HCEC 1CT (cell line): ENCODE measurements around the gene TRHDE.
"Not testable (repeated sequence)": the region's sequence is repeated elsewhere in the genome, so short reads cannot be mapped to it uniquely, and the experiment has no call there.

Experiments
- DNase-seq: peaks from one replicate; pipeline ENCODE4 v3.0.0-alpha.2; 2017

TRHDE gene

DNA sequence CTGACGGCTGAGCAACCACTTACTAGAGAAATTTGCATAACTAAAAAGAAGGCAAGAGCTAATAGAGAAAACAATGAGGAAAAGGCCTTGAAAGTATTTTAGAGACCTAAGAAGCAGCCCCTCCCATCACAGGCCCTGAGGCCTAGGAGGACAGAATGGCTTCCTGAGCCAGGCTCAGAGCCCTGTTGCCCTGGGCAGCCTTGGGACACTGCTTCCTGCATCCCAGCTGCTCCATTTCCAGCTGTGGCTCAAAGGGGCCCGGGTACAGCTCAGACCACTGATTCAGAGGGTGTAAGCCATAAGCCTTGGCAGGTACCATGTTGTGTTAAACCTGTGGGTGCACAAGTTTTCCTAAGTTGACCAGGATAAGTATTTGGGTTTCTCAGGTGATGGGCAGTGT, 181.4 kb downstream of the TRHDE start:
- no peak for DNase-seq

DNA sequence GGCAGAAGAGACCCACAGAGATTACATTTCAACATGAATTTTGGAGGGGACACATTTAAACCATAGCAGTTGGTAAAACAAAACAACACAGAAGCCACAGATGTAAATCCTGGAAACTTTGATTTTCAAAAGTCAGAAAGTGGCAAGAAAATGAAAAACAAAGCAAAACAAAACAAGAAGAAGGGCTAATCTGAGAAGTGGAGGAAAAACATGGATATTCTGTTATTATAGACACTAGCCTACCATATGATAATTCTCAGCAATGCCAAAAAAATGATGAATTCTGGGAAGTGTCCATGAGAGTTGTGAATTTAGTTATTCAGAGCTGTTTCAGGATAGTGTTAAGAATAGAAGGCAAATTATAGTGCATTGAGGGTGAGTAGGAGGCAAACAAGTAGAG, 192.3 kb downstream of the TRHDE start:
- DNase-seq = no peak

DNA sequence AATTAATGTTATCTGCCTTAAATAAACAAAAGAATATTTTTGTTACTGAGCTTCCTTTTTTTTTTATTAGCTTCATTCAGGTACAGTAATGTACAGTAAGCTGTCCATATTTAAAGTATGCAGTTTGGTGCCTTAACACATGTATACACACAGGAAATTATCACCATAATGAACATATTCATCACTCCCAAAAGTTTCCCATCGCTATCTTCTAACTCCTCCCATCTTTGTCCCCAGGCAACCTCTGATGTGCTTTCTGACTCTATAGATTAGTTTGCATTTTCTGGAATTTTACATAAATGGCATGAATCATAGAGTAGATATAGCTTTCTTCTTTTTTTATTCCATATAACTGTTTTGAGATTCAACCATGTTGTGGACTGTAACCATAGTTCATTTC, 193.0 kb downstream of the TRHDE start:
- no peak for DNase-seq

DNA sequence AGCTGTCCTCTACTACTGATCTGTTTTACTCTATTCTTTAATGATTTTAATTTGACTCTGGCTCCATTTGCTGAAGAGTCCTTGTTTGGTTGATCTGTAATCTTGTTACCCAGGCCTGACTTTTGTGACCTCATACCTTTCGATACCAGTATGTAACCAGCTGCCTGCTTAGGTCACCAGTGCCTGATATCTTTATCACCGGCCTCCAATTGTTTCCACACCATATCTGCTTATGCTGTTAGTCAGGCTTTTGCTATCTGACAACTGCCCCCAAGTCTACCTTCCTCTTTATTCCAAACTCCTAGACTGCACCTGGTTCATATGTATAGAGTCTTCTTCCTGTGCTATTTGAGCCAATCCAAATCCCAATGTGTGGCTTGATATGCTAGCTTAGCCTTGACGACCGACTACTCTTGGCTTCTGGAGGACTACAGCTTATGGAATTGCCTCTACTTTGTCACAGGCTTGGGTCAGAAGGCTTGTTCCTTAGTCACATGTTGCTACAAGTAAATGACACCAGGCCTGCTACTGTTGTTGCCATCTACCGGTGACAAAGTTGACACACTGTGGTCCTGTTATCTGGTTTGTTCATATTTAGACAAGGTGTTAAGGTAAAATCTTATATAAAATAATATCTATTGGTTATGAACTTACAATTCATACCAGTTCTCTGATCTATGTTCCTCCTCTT, 193.9 kb downstream of the TRHDE start:
- no peak for DNase-seq

DNA sequence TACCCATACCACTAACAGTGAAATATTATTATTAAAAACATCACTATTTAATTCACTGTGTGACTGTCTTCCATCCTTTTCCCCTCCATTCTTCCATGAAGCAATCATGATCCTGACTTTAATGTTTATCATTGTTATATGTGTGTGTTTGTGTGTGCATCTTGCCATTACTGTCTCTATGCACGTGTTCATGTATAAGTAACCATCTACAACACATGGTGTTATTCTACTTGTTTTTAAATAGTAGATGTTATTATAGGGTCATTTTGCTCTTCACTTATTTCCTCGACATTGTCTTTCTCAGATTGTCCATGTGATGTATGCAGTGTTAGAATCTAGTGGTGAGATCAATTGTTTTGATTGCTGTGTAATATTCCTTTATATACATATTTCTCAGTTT, 195.8 kb downstream of the TRHDE start:
- DNase-seq = no peak

DNA sequence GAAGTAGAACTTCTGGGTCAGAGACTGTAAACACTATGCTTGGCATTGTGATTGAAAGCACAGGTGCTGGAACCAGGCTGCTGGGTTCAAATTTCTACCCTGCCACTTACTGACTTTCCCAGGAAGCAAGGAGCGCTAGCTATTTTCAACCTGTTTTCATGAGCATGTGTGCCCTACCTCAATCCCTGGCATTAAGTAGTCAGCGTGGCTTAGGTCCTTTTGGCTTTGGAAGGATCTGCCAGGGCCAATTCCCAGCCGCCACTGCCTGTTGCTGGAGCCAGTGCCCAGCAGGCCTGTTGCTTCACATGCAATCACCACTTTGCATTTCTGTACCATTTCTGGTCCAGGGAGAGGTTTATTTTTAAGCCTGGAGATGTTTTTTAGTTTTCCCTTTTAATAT, 196.3 kb downstream of the TRHDE start:
- no peak for DNase-seq

DNA sequence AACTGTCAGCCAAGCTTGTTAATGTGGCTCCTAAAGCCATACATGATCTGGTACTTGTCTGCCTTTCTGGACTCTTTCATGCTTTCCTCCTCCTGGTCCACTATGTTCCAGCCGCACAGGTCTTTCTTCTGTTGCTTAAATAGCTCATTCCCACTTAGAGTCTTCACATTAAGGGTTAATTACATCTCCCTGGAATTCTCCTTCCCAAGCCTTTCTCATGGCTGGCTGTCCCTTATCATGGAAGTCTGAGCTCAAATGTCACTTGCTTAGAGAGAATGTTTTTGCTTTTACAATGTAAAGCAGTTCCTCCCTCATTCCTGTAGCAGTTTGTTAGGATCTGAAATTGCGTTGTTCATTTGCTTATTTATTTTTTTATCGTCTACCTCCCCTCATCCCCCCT, 199.6 kb downstream of the TRHDE start:
- DNase-seq = no peak

DNA sequence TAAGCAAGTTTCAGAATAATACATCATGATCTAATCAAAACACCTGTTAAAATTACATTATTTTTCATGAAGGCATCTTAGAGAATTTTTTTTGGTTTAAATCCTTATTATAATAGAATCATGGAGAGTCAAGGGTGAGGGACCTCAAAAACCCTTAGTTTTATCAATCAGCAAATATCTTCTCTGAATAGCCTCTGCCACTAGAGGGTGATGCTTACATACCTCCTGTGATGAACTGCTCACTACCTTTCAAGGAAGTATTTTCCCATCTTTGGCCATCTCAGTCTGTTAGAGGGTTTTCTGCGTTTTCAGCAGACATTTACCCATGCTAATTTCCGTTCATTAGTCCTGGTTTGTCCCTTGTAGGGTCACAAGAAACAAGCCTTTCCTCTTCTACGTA, 200.2 kb downstream of the TRHDE start:
- DNase-seq = no peak

DNA sequence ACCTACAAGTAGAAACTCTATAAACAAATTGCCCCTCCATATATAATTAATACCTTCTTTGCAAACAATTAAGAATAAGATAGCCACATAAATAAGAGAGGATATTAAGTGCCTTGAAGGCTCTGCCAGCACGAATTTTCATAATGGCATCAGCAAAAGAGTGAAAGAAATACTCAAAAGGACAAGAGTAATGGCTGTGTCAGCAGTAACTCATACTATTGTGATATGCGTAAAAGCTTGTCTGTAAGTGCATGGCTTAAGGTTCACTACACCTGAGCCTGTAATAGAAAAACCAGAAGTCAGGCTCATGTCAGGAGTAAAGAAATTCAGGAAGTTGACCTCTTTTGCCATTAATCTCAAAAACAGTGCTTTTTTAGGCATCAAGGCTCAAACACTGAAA, 204.1 kb downstream of the TRHDE start:
- no peak for DNase-seq

DNA sequence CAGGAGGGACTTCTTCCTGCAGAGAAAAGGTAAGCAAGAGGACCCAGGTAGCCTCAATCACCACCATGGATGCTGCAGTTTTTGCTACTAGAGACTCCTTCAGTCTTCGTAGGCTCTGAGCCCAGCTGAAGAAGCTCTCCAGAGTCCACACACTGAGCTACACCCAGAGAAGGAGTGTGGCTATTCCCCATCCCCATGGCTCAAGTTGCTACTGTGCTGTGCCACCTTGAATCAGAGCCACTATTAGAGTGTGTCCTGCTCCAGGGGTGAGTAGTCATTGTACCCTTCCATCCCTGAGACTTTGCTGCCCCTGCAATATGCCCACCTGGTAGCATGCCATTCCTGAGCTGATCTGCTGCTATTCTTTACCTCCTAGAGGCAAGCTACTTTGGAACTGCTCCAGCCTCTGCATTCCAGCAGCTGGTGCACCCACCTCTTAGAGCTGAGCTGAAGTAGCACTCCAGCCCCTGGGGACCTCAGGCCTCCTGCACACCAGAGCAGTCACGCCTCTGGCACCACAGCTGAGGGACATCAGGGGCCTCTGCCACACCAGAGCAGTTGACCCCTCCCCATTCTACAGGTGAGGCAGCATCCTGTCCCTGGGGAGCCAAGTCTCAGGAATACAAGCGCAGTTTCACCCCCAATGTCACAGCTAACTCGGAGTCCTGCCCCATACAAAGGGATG, 213.0 kb downstream of the TRHDE start:
- no peak for DNase-seq

DNA sequence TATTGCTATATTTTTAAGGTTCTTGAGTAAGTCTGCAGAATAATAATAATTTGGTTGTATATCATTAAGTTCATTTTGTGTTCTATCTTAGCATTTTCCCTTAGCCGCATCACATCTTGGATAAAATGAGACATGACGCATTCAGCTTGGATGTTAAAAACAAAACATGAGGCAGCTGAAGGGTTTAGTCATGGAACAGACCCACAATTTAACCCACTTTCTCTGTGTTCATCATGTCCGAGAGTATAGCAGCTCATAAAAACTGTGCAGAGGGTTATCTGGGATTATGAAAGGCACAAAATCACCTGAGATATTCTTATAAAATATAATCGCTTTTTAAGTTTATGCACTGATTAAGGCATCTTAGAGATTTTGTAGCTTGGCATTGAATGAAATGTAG, 219.3 kb downstream of the TRHDE start:
- DNase-seq = no peak

DNA sequence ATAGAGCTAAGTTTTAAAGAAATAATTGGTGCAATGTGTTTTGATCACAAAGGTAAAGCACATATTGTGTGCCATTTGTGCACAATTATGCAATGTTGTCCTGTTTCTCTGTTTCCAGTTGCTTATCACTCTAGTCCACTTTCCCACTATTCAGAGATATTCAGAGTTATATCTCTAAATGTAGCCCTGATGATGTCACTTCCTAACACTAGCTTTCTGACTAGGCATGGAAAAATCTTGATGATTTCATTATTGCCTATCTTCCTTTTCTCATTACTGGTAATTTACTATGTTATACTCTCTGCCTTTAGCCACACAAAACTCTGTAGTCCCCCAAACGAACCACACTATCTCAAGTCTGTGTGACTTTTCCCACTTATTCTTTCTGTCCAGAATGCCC, 221.2 kb downstream of the TRHDE start:
- no peak for DNase-seq

DNA sequence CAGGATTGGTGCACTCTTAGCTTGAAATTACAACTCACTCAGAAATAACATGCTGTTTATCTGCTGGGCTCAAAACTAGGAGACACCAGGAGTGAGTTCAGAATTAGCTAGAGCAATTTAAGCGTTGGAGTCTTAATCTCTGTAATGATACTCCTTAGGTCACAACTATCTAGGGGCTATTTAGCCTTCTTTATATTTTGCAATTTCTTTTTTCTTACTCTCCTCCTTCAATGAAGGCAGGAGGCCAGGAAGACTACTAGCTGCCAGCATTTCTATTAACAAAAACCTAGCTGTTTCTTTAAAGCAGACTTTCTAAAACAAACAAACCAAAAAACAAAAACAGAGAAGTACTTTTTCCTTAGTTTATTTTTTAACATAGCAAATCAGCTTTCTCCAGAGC, 226.2 kb downstream of the TRHDE start:
- no peak for DNase-seq

DNA sequence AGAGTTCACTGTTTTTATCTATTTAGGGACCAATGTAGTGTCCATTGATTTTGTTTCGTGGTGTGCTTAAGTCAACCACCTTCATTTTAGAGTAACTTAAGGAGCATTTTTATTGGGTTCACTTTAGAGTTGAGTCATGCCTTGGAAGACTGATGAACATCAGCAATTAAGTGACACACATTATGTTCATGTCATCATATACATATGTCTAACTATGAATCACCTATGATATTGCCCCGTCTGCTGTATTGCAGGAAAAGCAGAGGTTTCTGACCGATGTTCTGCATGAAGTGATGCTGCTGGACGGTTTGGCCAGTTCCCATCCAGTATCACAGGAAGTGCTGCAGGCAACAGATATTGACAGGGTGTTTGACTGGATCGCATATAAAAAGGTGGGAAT, 227.1 kb downstream of the TRHDE start:
- no peak for DNase-seq

DNA sequence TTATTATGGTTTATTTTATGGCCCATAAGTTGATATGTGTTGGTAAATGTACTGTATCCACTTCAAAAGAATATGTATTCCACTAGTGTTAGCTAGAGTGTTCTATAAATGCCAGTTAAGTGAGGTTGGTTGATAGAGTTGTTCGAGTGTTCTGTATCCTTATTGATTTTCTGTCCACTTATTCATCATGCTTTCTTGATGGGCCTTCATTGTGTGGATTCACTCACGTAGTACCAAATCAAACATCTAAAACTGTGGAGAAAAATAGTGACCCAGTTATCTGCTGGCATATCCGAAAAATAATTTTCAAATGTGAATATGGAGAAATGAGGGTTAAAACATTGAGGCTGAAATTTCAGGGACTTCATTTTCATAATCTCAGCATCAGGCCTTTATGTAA, 230.4 kb downstream of the TRHDE start:
- no peak for DNase-seq

DNA sequence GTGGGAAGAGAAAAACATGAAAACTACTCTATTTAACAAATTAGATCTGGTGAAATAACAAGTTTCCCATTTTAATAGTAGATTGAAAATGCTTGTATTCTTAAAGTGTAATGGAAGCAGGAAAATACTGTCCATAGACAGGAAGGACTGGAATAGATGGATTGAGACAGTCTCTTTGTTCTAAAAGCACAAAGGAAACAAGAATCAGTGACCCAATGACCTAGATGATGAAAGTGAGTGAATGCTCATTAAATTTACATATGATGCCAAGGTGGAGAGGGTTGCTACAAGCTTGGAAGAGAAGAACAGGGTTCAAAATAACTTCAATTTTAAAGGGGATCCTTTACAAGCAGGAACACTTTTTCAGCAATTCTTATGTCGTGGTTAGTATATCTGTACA, 233.1 kb downstream of the TRHDE start:
- no peak for DNase-seq

DNA sequence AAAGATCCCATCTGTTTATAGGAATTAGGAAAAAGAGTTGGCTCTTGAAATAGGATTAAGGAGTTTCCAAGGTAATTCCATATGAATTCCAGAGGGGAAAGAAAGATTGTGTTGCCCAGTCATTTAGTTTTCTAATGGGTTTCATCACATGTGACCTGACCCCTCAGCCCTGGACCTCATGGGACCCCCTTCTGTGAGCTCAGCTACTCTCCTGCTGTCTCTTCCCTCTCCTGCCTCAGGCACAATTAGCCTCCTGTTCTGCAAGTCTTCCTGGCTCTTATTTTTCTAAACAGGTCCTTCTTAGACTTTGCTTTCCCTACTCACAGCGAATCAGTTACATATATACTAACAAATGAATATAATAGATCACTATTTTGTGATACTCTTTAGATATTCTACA, 237.7 kb downstream of the TRHDE start:
- no peak for DNase-seq

DNA sequence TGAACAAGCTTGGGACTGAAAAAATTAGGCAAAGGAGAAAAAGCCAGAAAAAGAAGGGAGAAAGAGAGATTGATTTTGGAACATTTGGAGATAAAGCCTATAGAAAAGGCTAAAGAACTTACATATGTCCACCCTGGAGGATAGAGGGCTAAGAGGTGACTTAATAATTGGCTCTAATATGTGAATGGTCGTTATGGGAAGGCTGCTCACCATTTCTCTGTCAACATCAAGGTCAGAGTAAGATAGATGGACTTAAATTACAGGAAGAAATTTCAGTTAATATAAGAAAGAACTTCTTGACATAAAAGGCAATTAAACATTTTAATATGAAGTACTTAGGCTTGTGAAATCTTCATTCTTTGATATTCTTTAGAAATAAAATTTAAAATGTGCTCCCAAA, 238.6 kb downstream of the TRHDE start:
- no peak for DNase-seq

DNA sequence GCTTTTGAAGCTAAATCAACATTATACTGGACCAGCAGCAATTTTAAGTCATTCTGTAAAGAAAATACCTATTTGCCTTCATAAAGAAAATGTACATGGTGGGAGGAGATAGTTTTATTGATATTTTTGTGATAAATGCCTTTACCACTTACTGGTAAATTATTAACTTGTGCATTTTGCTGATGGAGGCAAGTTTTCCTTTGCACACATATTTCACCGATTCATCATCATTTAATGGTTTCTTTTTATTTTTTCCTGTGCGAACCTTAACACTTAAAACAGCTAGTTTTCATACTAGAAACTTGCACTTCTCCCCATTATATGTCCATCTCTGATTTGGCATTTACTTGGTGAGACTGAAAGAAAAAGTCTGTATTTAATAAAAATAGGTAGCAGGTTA, 239.3 kb downstream of the TRHDE start:
- no peak for DNase-seq

DNA sequence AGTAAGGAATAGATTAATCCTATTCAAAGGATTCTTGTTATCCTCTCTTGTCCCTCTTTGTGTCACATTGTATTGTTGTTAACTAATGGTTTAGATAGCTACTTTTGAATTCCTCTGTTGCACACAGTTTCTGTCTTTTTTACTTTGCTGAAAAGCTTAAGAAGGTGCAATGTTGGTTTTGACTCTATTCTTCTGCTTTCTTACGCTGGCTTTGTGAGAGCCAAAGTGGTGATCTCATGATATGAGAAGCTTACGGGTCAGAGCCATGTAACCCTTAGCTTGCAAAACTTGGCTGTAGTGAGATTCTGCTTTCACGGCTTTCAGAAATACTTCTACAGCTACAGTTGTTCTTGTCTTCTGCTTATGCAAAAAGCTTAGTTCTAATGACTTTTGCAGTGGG, 239.7 kb downstream of the TRHDE start:
- no peak for DNase-seq

DNA sequence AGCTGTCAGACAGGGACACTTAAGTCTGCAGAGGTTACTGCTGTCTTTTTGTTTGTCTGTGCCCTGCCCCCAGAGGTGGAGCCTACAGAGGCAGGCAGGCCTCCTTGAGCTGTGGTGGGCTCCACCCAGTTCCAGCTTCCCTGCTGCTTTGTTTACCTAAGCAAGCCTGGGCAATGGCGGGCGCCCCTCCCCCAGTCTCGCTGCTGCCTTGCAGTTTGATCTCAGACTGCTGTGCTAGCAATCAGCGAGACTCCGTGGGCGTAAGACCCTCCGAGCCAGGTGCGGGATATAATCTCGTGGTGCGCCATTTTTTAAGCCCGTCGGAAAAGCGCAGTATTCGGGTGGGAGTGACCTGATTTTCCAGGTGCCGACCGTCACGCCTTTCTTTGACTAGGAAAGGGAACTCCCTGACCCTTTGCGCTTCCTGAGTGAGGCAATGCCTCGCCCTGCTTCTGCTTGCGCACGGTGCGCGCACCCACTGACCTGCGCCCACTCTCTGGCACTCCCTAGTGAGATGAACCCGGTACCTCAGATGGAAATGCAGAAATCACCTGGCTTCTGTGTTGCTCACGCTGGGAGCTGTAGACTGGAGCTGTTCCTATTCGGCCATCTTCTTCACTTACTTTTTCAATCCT, 248.0 kb downstream of the TRHDE start:
- not testable (repeated sequence) for DNase-seq

DNA sequence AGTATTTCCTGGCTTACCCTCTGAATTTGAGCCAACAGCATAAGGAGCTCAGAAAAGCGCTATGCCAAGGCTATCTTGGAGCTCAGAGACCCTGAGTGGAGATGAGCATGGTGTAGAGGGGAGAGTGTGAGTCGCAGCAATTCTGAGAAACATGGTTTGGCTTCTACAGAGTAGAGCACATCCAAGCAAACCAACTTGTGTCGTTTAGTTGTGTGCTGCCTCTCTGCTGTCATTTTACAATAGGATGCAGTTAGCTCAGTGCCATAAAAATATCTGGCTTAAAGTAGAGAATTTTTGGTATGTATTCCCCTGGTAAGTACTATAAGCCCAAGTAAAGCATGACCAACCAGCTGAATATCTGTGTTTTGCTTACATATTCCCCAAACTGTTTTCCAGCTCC, 249.2 kb downstream of the TRHDE start:
- no peak for DNase-seq

DNA sequence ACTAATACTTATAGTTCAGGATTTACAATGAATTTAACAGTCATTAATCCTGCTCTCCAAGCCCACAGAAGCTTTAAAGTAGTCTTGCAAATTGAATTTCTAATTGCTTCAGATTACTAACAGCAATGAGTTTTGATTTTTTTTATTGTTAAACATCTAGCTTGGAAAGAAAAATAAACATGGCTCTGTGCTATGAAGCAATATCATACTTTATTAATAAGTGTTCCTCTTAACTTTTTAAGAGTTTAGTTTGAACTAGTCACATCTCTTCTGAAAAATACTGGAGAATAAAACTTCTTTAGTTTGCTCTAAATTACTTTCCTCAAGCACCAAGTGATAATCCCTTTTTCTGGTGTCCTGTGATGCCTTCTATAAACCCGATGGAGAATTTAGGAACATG, 250.2 kb downstream of the TRHDE start:
- no peak for DNase-seq

DNA sequence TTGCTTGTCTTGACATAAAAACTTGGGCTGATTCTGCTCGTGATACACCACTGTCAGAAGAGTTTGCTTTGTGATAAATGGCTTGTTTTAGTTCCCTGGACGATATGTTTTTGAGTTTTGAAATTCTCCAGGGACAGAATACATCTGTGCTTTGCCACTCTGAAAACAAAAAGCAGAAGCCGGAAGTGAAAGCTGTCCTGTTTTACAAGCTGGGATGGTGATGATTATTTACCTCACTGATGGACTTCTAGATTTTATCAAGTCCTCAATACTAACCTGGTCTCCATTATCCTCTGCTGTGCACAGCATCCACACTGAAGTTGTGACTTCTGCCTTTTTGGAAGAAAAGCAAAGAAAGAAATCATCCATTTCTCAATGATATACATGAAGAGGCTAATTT, 251.6 kb downstream of the TRHDE start:
- DNase-seq = no peak
